SIG-M5 treated with dmso at 0.1 percent for 504 hours (cell line): ENCODE results near the gene H19.

Experiments
- DNase-seq: peaks from one replicate; lab custom pipeline; 2025; ENCODE audit not compliant: unreplicated experiment; lab: John Stamatoyannopoulos, UW

H19 gene

GRCh38 chr11:1983601-1983961, 14.1 kb downstream of the H19 start:
- no peak for DNase-seq

- DNase-seq = no peak
These were observed 14.6 kb downstream of the H19 start for GRCh38 chr11:1982873-1983600.

- DNase-seq = no peak
These were observed 18.0 kb downstream of the H19 start for GRCh38 chr11:1979607-1980006.

GRCh38 chr11:1978720-1979473, 18.7 kb downstream of the H19 start:
- DNase-seq = no peak

GRCh38 chr11:1975185-1975584, 22.5 kb downstream of the H19 start:
- no peak for DNase-seq

GRCh38 chr11:1970956-1971355, 26.7 kb downstream of the H19 start:
- DNase-seq = no peak

GRCh38 chr11:1969776-1970175, 27.9 kb downstream of the H19 start:
- no peak for DNase-seq

GRCh38 chr11:1969035-1969434, 28.6 kb downstream of the H19 start:
- no peak for DNase-seq

- DNase-seq = no peak
These were observed 29.1 kb downstream of the H19 start for GRCh38 chr11:1968454-1969002.

- DNase-seq = no peak
These were observed 29.9 kb downstream of the H19 start for GRCh38 chr11:1967641-1968225.

GRCh38 chr11:1966531-1966930, 31.1 kb downstream of the H19 start:
- DNase-seq = no peak

- DNase-seq = no peak
These were observed 32.7 kb downstream of the H19 start for GRCh38 chr11:1964955-1965354.

GRCh38 chr11:1964348-1964747, 33.3 kb downstream of the H19 start:
- DNase-seq = no peak

- no peak for DNase-seq
These were observed 33.8 kb downstream of the H19 start for GRCh38 chr11:1963864-1964263.

- no peak for DNase-seq
These were observed 37.9 kb downstream of the H19 start for GRCh38 chr11:1959786-1960185.

GRCh38 chr11:1958367-1958766, 39.3 kb downstream of the H19 start:
- DNase-seq = no peak

GRCh38 chr11:1953489-1954266, 44.0 kb downstream of the H19 start:
- DNase-seq = no peak

- no peak for DNase-seq
These were observed 44.7 kb downstream of the H19 start for GRCh38 chr11:1952806-1953482.

- no peak for DNase-seq
These were observed 47.7 kb downstream of the H19 start for GRCh38 chr11:1949922-1950321.

- DNase-seq = no peak
These were observed 48.3 kb downstream of the H19 start for GRCh38 chr11:1949302-1949701.

GRCh38 chr11:1948389-1948788, 49.3 kb downstream of the H19 start:
- DNase-seq = no peak
